MM.1S (cell line): ENCODE data around the gene RBM18.

Experiments
- DNase-seq: peaks from one replicate; pipeline ENCODE4 v3.0.0-alpha.2; 2015
- H2AFZ ChIP-seq: fragments of 300-600 bp; sonication (generic); 2 replicates; pipeline ENCODE4 v1.6.0; 2016; ENCODE audit warnings: antibody characterized with exemption, low read length
- H3F3A ChIP-seq: fragments of 300-600 bp; sonication (generic); 2 replicates; pipeline ENCODE4 v1.6.1; 2016; ENCODE audit warnings: mild to moderate bottlenecking, antibody characterized with exemption, low read length, moderate library complexity, mixed read lengths; ENCODE audit not compliant: insufficient read depth
- H3K27ac ChIP-seq: fragments of 300-600 bp; sonication (generic); 2 replicates; pipeline ENCODE4 v1.5.1; 2016; ENCODE audit warnings: mild to moderate bottlenecking, low read length
- H3K27me3 ChIP-seq: fragments of 300-600 bp; sonication (generic); replicated peaks from 2 replicates; pipeline ENCODE4 v1.6.0; 2016; ENCODE audit warnings: low read length; ENCODE audit not compliant: insufficient read depth
- H3K36me3 ChIP-seq: fragments of 300-600 bp; sonication (generic); replicated peaks from 2 replicates; pipeline ENCODE4 v1.6.1; 2016; ENCODE audit warnings: mild to moderate bottlenecking, low read length, mixed read lengths; ENCODE audit not compliant: insufficient read depth
- H3K4me1 ChIP-seq: fragments of 300-600 bp; sonication (generic); 2 replicates; pipeline ENCODE4 v1.6.1; 2016; ENCODE audit warnings: low read length, mixed read lengths
- H3K4me2 ChIP-seq: fragments of 300-600 bp; sonication (generic); 2 replicates; pipeline ENCODE4 v1.6.0; 2016; ENCODE audit warnings: low read depth, low read length
- H3K4me3 ChIP-seq: fragments of 300-600 bp; sonication (generic); 2 replicates; pipeline ENCODE4 v1.5.1; 2016; ENCODE audit warnings: low read length, mixed read lengths
- H3K79me2 ChIP-seq: fragments of 300-600 bp; sonication (generic); 2 replicates; pipeline ENCODE4 v1.6.1; 2016; ENCODE audit warnings: mixed run types, low read length, mixed read lengths
- H3K9ac ChIP-seq: fragments of 300-600 bp; sonication (generic); 2 replicates; pipeline ENCODE4 v1.6.1; 2016; ENCODE audit warnings: low read length, mixed read lengths
- H3K9me2 ChIP-seq: fragments of 300-600 bp; sonication (generic); replicated peaks from 2 replicates; pipeline ENCODE4 v1.6.1; 2016; ENCODE audit warnings: mild to moderate bottlenecking, low read length, mixed read lengths; ENCODE audit not compliant: insufficient read depth
- H3K9me3 ChIP-seq: fragments of 300-600 bp; sonication (generic); replicated peaks from 2 replicates; pipeline ENCODE4 v1.6.1; 2016; ENCODE audit warnings: mild to moderate bottlenecking, low read length, mixed read lengths; ENCODE audit not compliant: insufficient read depth
- H4K20me1 ChIP-seq: fragments of 300-600 bp; sonication (generic); 2 replicates; pipeline ENCODE4 v1.6.1; 2016; ENCODE audit warnings: mild to moderate bottlenecking, low read length, moderate library complexity, mixed read lengths; ENCODE audit not compliant: insufficient read depth
- EZH2 ChIP-seq: fragments of 300-600 bp; sonication (generic); optimal IDR thresholded peaks from 2 replicates; pipeline ENCODE3; 2017; ENCODE audit warnings: low read depth, mild to moderate bottlenecking, antibody characterized with exemption, low read length, mixed read lengths
- EZH2phosphoT487 ChIP-seq: fragments of 300-600 bp; sonication (generic); IDR thresholded peaks from 2 replicates; pipeline ENCODE4 v1.6.1; 2018; ENCODE audit warnings: antibody characterized with exemption, low read length
- TF ChIP-seq, protein P1 (sequence below): fragments of 300-600 bp; sonication (generic); IDR thresholded peaks from 2 replicates; pipeline ENCODE4 v1.5.1; 2016; ENCODE audit warnings: antibody characterized with exemption, low read length, mixed read lengths

The RBM18 gene

DNA sequence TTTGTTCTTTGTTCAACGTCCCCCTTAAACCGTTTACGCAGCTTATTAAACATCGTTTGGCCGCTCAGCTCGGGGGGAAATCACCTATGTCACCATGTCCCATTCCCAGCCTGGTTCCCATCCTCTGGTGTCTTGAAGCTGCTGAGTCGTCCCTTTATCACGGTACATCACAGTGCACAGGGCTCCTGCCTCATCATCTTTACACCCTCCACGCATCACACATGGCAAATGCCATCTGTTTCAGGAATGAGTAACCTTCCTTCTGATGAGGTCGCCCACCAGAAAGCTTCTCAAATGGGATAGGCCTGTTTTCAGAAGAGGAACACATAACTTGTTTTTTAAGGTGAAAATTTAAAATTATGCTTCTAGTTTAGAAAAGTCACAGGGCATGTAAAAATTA is 28.0 kb downstream of the RBM18 start:
- Histone ChIP-seq H3K4me2 (no peak overlapping the region), H3K27me3 (no peaks in the 10 kb centered on the region), H3K27ac (no peak overlapping the region), H3K79me2 (no peaks in the 10 kb centered on the region), H3F3A (no peaks in the 10 kb centered on the region), H3K4me1 (no peaks in the 10 kb centered on the region), H3K9me2 (no peaks in the 10 kb centered on the region), H3K9me3 (no peaks in the 10 kb centered on the region), H3K4me3 (no peak overlapping the region), H3K9ac (no peak overlapping the region), H2AFZ (no peak overlapping the region), H3K36me3 (no peaks in the 10 kb centered on the region), H4K20me1 (no peaks in the 10 kb centered on the region)
- DNase-seq: no peak
- no peak for TF ChIP-seq EZH2phosphoT487
- TF ChIP-seq EZH2: no peak
- TF ChIP-seq, protein P1, sequence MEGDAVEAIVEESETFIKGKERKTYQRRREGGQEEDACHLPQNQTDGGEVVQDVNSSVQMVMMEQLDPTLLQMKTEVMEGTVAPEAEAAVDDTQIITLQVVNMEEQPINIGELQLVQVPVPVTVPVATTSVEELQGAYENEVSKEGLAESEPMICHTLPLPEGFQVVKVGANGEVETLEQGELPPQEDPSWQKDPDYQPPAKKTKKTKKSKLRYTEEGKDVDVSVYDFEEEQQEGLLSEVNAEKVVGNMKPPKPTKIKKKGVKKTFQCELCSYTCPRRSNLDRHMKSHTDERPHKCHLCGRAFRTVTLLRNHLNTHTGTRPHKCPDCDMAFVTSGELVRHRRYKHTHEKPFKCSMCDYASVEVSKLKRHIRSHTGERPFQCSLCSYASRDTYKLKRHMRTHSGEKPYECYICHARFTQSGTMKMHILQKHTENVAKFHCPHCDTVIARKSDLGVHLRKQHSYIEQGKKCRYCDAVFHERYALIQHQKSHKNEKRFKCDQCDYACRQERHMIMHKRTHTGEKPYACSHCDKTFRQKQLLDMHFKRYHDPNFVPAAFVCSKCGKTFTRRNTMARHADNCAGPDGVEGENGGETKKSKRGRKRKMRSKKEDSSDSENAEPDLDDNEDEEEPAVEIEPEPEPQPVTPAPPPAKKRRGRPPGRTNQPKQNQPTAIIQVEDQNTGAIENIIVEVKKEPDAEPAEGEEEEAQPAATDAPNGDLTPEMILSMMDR: no peak

DNA sequence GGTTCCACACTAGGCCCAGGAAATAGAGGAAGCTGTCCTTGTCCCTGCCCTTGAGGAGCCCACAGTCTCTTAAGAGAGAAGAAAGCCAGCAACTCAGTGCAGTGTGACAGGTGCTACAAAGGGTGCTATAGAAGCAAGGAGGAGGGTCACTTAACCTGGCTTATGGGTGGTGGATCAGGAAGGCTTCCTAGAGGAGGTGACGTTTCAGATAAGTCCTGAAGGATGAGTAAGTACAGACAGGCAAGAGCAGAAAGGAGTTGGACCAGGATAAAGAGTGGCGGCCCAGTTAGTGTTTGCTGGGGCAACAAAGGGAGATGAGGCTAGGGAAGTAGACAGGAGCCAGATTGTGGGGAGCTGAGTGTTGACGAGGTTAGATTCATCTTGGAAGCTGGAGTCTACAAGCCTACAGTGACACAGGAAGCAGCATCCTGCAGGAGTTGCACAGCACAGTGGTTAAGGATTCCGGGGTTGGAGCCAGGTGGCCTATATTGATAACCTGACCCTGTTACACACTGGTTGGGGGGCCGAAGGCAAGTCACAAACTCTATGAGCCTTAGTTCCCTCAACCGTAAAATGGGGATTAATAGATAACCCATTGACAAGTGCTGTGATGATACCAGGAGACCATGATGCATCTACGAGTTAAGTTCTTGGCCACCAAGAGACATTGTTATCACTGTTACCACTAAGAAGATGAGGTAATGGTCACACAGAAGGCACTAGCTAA is 30.5 kb downstream of the RBM18 start:
- H3F3A ChIP-seq: no peaks in the 10 kb centered on the region
- H3K79me2 ChIP-seq: no peaks in the 10 kb centered on the region
- no peaks in the 10 kb centered on the region for H3K36me3 ChIP-seq
- TF ChIP-seq, protein P1: no peak
- TF ChIP-seq EZH2phosphoT487: no peak
- TF ChIP-seq EZH2: no peak
- no peaks in the 10 kb centered on the region for H3K4me1 ChIP-seq
- no peaks in the 10 kb centered on the region for H3K9me3 ChIP-seq
- DNase-seq: no peak
- H3K9ac ChIP-seq: no peak overlapping the region
- no peak overlapping the region for H3K4me3 ChIP-seq
- H2AFZ ChIP-seq: no peak overlapping the region
- H4K20me1 ChIP-seq: no peaks in the 10 kb centered on the region
- H3K9me2 ChIP-seq: no peaks in the 10 kb centered on the region
- no peak overlapping the region for H3K4me2 ChIP-seq
- no peak overlapping the region for H3K27ac ChIP-seq
- H3K27me3 ChIP-seq: peaks cover 10% of the 10 kb centered on the region; the same call in 1 of the 2 replicates

DNA sequence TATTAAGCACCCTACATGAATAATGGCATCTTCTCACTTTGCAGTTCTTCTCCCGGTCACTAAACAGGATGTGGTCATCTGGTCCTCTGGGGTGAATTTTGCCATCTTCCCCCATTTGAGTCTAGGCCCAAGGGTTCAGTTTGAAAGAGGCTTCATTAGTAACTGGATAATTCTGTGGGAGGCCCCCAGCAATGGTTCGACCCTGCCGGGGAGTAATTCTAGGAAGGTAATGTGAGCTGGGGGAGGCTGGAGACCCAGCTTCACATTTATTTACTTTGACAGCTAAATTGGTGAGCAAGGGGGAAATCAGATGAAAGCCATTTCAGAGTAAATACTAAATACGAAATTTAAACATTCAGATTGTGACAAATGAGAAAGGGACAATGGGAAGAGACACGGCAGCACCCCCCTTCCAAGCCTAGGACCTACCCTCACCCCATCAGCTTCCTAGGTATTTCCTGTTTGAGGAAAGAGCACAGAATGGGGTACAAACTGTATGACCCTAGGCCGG is 31.8 kb downstream of the RBM18 start:
- H3K9me2 ChIP-seq: no peaks in the 10 kb centered on the region
- no peaks in the 10 kb centered on the region for H4K20me1 ChIP-seq
- TF ChIP-seq EZH2phosphoT487 (no peak), EZH2 (no peak)
- TF ChIP-seq, protein P1: no peak
- no peaks in the 10 kb centered on the region for H3K36me3 ChIP-seq
- no peaks in the 10 kb centered on the region for H3F3A ChIP-seq
- H3K4me1 ChIP-seq: no peaks in the 10 kb centered on the region
- no peaks in the 10 kb centered on the region for H3K79me2 ChIP-seq
- no peak overlapping the region for H3K4me3 ChIP-seq
- no peak overlapping the region for H3K9ac ChIP-seq
- DNase-seq: no peak
- H3K9me3 ChIP-seq: no peaks in the 10 kb centered on the region
- peaks cover 18% of the 10 kb centered on the region for H3K27me3 ChIP-seq
- no peak overlapping the region for H2AFZ ChIP-seq
- H3K4me2 ChIP-seq: no peak overlapping the region
- no peak overlapping the region for H3K27ac ChIP-seq
